IMR-90 (cell line): ENCODE measurements around the gene UBFD1. TPM values are rescaled to one million over a fixed set of nuclear protein-coding genes. Genes with fewer than 3 reads are reported as not detected.

ENCODE experiments used
- ATAC-seq: fragments of 200-7000 bp; cut with Tn5 transposase; 2 replicates; pipeline ENCODE4 v1.9.1; 2020; ENCODE audit warnings: low read depth, mild to moderate bottlenecking, moderate library complexity
- BruUV-seq: library from RNA; stranded (reverse); fragments of 400-500 nt; replicated peaks from 2 replicates; lab custom pipeline; 2021; lab: Mats Ljungman, UMichigan
- CTCF ChIA-PET: fragments of 300-600 bp; formaldehyde crosslinking; extraction: SDS; loops from one replicate; lab custom pipeline; 2021; ENCODE audit warnings: antibody characterized with exemption; lab: Yijun Ruan, JAX
- POLR2A ChIA-PET: fragments of 300-600 bp; sonication (Branson Sonifier 250); formaldehyde crosslinking; loops from one replicate; lab custom pipeline; 2022; ENCODE audit warnings: antibody characterized with exemption; ENCODE audit not compliant: unreplicated experiment; lab: Charles Lee
- DNase-seq: peaks from one replicate; pipeline ENCODE4 v3.0.0; 2013
- H2AFZ ChIP-seq: replicated peaks from 2 replicates; pipeline ENCODE3; 2013; ENCODE audit warnings: low read length, mild to moderate bottlenecking; ENCODE audit not compliant: poor library complexity
- H2AK5ac ChIP-seq: 2 replicates; pipeline ENCODE4 v1.6.1; 2013; ENCODE audit warnings: low read depth, low read length, inconsistent platforms
- H2AK9ac ChIP-seq: replicated peaks from 2 replicates; pipeline ENCODE3; 2013; ENCODE audit warnings: mild to moderate bottlenecking, low read depth, low read length, moderate library complexity; ENCODE audit not compliant: poor library complexity
- H2BK120ac ChIP-seq: 2 replicates; pipeline ENCODE4 v1.6.1; 2013; ENCODE audit warnings: low read depth, low read length, inconsistent platforms
- H2BK15ac ChIP-seq: 3 replicates; pipeline ENCODE4 v1.6.1; 2013; ENCODE audit warnings: low read depth, low read length, inconsistent platforms
- H2BK20ac ChIP-seq: 2 replicates; pipeline ENCODE4 v1.6.1; 2013; ENCODE audit warnings: low read depth, mild to moderate bottlenecking, inconsistent platforms, low read length, moderate library complexity
- H2BK5ac ChIP-seq: 2 replicates; pipeline ENCODE4 v1.6.1; 2013; ENCODE audit warnings: mild to moderate bottlenecking, low read depth, low read length, inconsistent platforms; ENCODE audit not compliant: poor library complexity, severe bottlenecking
- H3K14ac ChIP-seq: replicated peaks from 2 replicates; pipeline ENCODE4 v1.6.1; 2013; ENCODE audit warnings: low read depth, low read length, inconsistent platforms
- H3K18ac ChIP-seq: 2 replicates; pipeline ENCODE4 v1.6.1; 2013; ENCODE audit warnings: low read depth, low read length, control low read depth
- H3K23ac ChIP-seq: 2 replicates; pipeline ENCODE4 v1.6.1; 2013; ENCODE audit warnings: low read depth, low read length, inconsistent platforms
- H3K27ac ChIP-seq: 2 replicates; pipeline ENCODE4 v1.5.1; 2013; ENCODE audit warnings: mild to moderate bottlenecking, control low read depth, low read length; ENCODE audit not compliant: insufficient read depth
- H3K27me3 ChIP-seq: 2 replicates; pipeline ENCODE4 v1.6.1; 2013; ENCODE audit warnings: low read length; ENCODE audit not compliant: control insufficient read depth, insufficient read depth
- H3K36me3 ChIP-seq: 2 replicates; pipeline ENCODE4 v1.6.1; 2013; ENCODE audit warnings: low read length, mixed read lengths; ENCODE audit not compliant: control insufficient read depth, insufficient read depth
- H3K4ac ChIP-seq: 2 replicates; pipeline ENCODE4 v1.6.1; 2013; ENCODE audit warnings: low read depth, low read length, inconsistent platforms
- H3K4me1 ChIP-seq: 2 replicates; pipeline ENCODE4 v1.6.1; 2013; ENCODE audit warnings: low read length, mixed read lengths; ENCODE audit not compliant: control insufficient read depth, insufficient read depth
- H3K4me2 ChIP-seq: 2 replicates; pipeline ENCODE4 v1.6.1; 2013; ENCODE audit warnings: low read depth, mild to moderate bottlenecking, control low read depth, low read length, moderate library complexity
- H3K4me3 ChIP-seq: 2 replicates; pipeline ENCODE4 v1.5.1; 2013; ENCODE audit warnings: low read depth, mild to moderate bottlenecking, control low read depth, low read length, moderate library complexity; ENCODE audit not compliant: insufficient read depth
- H3K56ac ChIP-seq: 2 replicates; pipeline ENCODE4 v1.6.1; 2013; ENCODE audit warnings: low read length, inconsistent platforms; ENCODE audit not compliant: insufficient read depth; ENCODE audit errors: extremely low read depth
- H3K79me1 ChIP-seq, 2 experiments: 2 replicates each; pipeline ENCODE4 v1.6.1; 2013; ENCODE audit warnings: low read length in 2 of 2, inconsistent platforms in 1 of 2, low read depth in 1 of 2
- H3K9ac ChIP-seq: 2 replicates; pipeline ENCODE4 v1.6.1; 2013; ENCODE audit warnings: low read depth, low read length, control low read depth
- H3K9me1 ChIP-seq: 2 replicates; pipeline ENCODE4 v1.6.1; 2013; ENCODE audit warnings: low read length, inconsistent platforms; ENCODE audit not compliant: insufficient read depth
- H3K9me3 ChIP-seq: 2 replicates; pipeline ENCODE4 v1.6.1; 2013; ENCODE audit warnings: low read length; ENCODE audit not compliant: control insufficient read depth, insufficient read depth
- H4K20me1 ChIP-seq: 2 replicates; pipeline ENCODE4 v1.6.1; 2013; ENCODE audit warnings: low read length, inconsistent platforms; ENCODE audit not compliant: insufficient read depth
- H4K5ac ChIP-seq: 2 replicates; pipeline ENCODE4 v1.6.1; 2013; ENCODE audit warnings: mild to moderate bottlenecking, low read depth, low read length, control low read depth
- H4K8ac ChIP-seq, 2 experiments: 2 replicates each; pipeline ENCODE4 v1.6.1; 2013; ENCODE audit warnings: low read depth in 2 of 2, low read length in 2 of 2, control low read depth in 1 of 2, inconsistent platforms in 1 of 2
- H4K91ac ChIP-seq: 2 replicates; pipeline ENCODE4 v1.6.1; 2013; ENCODE audit warnings: low read depth, low read length, inconsistent platforms; ENCODE audit not compliant: insufficient read depth
- BHLHE40 ChIP-seq: fragments of 150-350 bp; IDR thresholded peaks from 2 replicates; pipeline ENCODE4 v1.6.1; 2016; ENCODE audit warnings: mild to moderate bottlenecking, low read depth, low read length
- USF2 ChIP-seq: fragments of 150-350 bp; IDR thresholded peaks from 2 replicates; pipeline ENCODE4 v1.6.1; 2017; ENCODE audit warnings: mild to moderate bottlenecking, antibody characterized with exemption, low read length, low read depth
- WGBS, 2 experiments: methylation state at CpG; one replicate each; pipeline versions ENCODE4 v1.1.5 to v1.1.7; 2013; ENCODE audit warnings: missing lambda C conversion rate in 2 of 2; ENCODE audit not compliant: insufficient read length in 1 of 2; ENCODE audit errors: extremely low coverage in 2 of 2; 5-methylcytosine and 5-hydroxymethylcytosine counted together
- dilution Hi-C: fragments of 300-500 bp; cut with HindIII; formaldehyde crosslinking; loops from one replicate; pipeline ENCODE4 v1.14.3; 2018; ENCODE audit warnings: low sequenced_read_pairs; ENCODE audit not compliant: unreplicated experiment
- in situ Hi-C: fragments of 300-500 bp; cut with MboI; formaldehyde crosslinking; loops from 3 replicates; pipeline ENCODE4 v1.14.3; 2019; ENCODE audit warnings: low sequenced_read_pairs, inconsistent platforms, mixed read lengths
- intact Hi-C: fragments of 100-400 bp; cut with micrococcal nuclease; formaldehyde crosslinking; loops from 2 replicates; pipeline ENCODE4 v1.10.0; 2022
- polyA plus RNA-seq, 3 experiments: library from polyadenylated mRNA; depleted of rRNA; stranded (reverse); fragments of >200 nt; gene quantifications; 2 replicates each; pipeline ENCODE4 v1.2.3, GENCODE V29; 2012; ENCODE audit warnings: low replicate concordance in 1 of 3
- total RNA-seq: library from RNA; depleted of rRNA; stranded (reverse); fragments of >200 nt; gene quantifications from 2 replicates; pipeline ENCODE4 v1.2.3, GENCODE V29; 2012

Gene UBFD1
- total and polyA plus RNA-seq, 2 of the 4 experiments (the other 2 are of a cell fraction), result 39.3 to 55.0 TPM

DNA sequence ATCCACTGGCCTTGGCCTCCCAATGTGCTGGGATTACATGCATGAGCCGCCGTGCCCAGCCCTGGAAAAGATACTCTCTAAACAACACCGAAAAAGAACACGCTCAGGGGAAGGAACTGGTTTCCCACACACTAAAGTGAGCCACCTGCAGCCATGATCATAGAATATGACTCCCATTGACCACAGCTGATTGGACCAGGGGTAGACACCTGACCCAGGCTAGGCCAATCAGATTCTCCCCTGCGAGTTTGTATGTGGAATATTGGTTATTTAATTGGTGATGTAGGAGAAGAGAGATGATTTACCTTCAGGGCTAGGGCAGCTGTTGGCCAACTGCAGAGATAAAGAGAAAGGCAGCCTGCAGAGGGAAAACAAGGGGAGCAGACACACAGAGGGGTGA, 38.2 kb upstream of the UBFD1 start:
- H3K9me3 ChIP-seq, result no peaks in the 10 kb centered on the region
- 0 out of 2 replicates have a peak, but pooled peaks cover 7% of the 10 kb centered on the region for H3K9me1 ChIP-seq
- no peak overlapping the region for H3K4ac ChIP-seq
- no peak overlapping the region for H2AK5ac ChIP-seq
- no peak overlapping the region for H3K14ac ChIP-seq
- H2BK5ac ChIP-seq, result no peak overlapping the region
- no peak overlapping the region for H3K27ac ChIP-seq
- CTCF ChIA-PET, result no interaction called here
- H4K5ac ChIP-seq, result no peak overlapping the region
- no peaks in the 10 kb centered on the region for H4K20me1 ChIP-seq
- no peak overlapping the region for H2BK120ac ChIP-seq
- TF ChIP-seq USF2, result peak; percentile 71
- no peak for TF ChIP-seq BHLHE40
- H3K79me1 ChIP-seq, result 0 out of 4 replicates have a peak, but pooled peaks cover 0 to 2% of the 10 kb centered on the region in 2 experiments
- no TSS peak for BruUV-seq
- dilution Hi-C loops (no loop called here), intact Hi-C loops (no loop called here), in situ Hi-C loops (no loop called here)
- H3K27me3 ChIP-seq, result no peaks in the 10 kb centered on the region
- DNase-seq (no peak), ATAC-seq (no peak)
- no peak overlapping the region for H3K23ac ChIP-seq
- POLR2A ChIA-PET, result no interaction called here
- no peaks in the 10 kb centered on the region for H3K4me1 ChIP-seq
- H2AK9ac ChIP-seq, result no peak overlapping the region
- no CpG with 5 or more reads among the region's 5 CpGs for WGBS, 2 experiments
- H3K18ac ChIP-seq, result no peak overlapping the region
- no peak overlapping the region for H3K56ac ChIP-seq
- no peak overlapping the region for H3K4me2 ChIP-seq
- H3K4me3 ChIP-seq, result no peak overlapping the region
- H3K9ac ChIP-seq, result no peak overlapping the region
- H3K36me3 ChIP-seq, result peaks cover 34% of the 10 kb centered on the region
- H2BK20ac ChIP-seq, result no peak overlapping the region
- no peak overlapping the region for H4K8ac ChIP-seq
- H2BK15ac ChIP-seq, result no peak overlapping the region
- H4K91ac ChIP-seq, result no peak overlapping the region
- no peak overlapping the region for H2AFZ ChIP-seq
